ENCODE data around the gene DTL. TPM values are rescaled to one million over a fixed set of nuclear protein-coding genes. Genes with fewer than 3 reads are reported as not detected.
A peak's percentile ranks its signal among the peaks of the same experiment; 100 is the strongest.
"Not testable (repeated sequence)": the region's sequence is repeated elsewhere in the genome, so short reads cannot be mapped to it uniquely, and the experiment has no call there.

Gene DTL, protein sequence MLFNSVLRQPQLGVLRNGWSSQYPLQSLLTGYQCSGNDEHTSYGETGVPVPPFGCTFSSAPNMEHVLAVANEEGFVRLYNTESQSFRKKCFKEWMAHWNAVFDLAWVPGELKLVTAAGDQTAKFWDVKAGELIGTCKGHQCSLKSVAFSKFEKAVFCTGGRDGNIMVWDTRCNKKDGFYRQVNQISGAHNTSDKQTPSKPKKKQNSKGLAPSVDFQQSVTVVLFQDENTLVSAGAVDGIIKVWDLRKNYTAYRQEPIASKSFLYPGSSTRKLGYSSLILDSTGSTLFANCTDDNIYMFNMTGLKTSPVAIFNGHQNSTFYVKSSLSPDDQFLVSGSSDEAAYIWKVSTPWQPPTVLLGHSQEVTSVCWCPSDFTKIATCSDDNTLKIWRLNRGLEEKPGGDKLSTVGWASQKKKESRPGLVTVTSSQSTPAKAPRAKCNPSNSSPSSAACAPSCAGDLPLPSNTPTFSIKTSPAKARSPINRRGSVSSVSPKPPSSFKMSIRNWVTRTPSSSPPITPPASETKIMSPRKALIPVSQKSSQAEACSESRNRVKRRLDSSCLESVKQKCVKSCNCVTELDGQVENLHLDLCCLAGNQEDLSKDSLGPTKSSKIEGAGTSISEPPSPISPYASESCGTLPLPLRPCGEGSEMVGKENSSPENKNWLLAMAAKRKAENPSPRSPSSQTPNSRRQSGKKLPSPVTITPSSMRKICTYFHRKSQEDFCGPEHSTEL
- 22.8 and 23.9 TPM in 2 replicates for total RNA-seq
- long read RNA-seq, full-length matches to known transcripts: 46 of 60 reads
- long read RNA-seq, partial matches to known transcripts: 4 of 60 reads
- long read RNA-seq, other reads (novel, unspliced or antisense): 10 of 60 reads

DNA sequence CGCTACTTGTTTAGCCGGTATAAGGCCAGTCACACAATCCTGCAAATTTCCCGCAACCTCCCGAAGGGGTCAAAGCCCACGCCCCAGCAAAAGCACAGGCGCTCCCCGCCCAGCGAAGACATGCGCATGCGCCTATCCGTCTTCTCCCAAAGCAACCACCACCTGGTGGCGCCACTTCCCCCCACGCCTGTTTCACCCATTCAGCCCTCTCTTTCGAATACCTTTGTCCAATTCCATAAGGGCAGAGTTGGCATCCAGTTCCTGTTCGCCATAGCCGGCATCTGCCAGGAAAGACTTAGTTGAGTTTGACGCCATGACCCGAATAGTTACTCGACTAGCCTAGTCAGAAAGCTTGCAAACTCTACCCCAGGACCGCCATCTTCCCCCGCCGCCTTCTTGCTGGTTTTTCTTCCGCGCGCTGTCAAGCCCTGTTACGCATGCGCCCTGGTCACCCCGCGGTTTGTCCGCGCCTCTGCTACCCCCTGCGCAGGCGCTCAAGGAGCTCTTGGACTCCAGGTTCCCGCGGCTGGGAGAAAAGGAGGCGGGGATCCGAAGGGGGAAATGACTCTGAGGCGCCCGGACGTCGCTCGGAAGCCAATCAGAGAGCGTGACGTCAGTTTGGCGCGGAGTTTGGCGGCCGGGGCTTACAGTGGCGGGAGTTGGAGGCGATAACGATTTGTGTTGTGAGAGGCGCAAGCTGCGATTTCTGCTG is at the start of gene DTL, which contains the start of gene INTS7:
DTL (plus strand) TSS at position 626 of the 712 bp plus-strand sequence. CDS start 143 bp downstream, outside the sequence.
INTS7 (minus strand) TSS at position 435 of the 712 bp plus-strand sequence; CDS start at position 315, 120 bp downstream.
- Mint-ChIP-seq H3K4me3 (ENCODE audit: low read depth) (peak within 1 kb of the TSS; percentile 99), H3K27me3 (no peaks in the 10 kb centered on the region), H3K36me3 (ENCODE audit: insufficient read depth) (peaks cover 8% of the 10 kb centered on the region), H3K9me3 (ENCODE audit: low read depth) (no peaks in the 10 kb centered on the region), H3K4me1 (ENCODE audit: low read depth) (peaks cover 36% of the 10 kb centered on the region), H3K27ac (peak within 1 kb of the TSS; percentile 99)
- TF ChIP-seq, protein P1, sequence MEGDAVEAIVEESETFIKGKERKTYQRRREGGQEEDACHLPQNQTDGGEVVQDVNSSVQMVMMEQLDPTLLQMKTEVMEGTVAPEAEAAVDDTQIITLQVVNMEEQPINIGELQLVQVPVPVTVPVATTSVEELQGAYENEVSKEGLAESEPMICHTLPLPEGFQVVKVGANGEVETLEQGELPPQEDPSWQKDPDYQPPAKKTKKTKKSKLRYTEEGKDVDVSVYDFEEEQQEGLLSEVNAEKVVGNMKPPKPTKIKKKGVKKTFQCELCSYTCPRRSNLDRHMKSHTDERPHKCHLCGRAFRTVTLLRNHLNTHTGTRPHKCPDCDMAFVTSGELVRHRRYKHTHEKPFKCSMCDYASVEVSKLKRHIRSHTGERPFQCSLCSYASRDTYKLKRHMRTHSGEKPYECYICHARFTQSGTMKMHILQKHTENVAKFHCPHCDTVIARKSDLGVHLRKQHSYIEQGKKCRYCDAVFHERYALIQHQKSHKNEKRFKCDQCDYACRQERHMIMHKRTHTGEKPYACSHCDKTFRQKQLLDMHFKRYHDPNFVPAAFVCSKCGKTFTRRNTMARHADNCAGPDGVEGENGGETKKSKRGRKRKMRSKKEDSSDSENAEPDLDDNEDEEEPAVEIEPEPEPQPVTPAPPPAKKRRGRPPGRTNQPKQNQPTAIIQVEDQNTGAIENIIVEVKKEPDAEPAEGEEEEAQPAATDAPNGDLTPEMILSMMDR (IDR thresholded peaks at IDR 0.05; ENCODE audit: unreplicated experiment): peak; percentile 97
- DNase-seq (ENCODE audit: low spot score, unreplicated experiment): peak; percentile 98

DNA sequence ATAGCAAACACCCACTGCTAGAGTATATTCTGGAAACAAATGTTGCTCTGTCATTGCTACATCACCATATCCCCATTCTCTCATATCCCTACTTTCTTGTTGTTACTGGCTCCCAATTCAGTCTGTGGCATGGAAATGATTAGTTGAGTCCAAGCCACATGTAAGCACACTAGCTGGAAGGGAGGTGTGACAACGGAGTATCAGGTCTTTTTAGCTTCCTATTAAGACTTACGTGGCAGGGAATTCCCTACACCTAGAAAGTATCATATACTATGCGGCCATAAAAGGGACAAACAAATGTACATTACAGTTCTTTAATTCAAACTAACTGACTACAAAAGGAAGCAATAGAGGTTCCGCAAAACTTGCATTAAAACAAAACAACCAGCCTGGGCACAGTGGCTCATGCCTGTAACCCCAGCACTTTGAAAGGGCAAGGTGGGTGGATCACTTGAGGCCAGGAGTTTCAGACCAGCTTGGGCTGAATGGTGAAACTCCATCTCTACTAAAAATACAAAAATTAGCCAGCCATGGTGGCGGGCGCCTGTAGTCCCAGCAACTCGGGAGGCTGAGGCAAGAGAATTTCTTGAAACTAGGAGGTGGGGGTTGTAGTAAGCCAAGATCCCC is 48.8 kb upstream of the DTL start:
- H3K36me3 Mint-ChIP-seq (ENCODE audit: insufficient read depth): peaks cover 8% of the 10 kb centered on the region
- H3K27me3 Mint-ChIP-seq: no peaks in the 10 kb centered on the region
- TF ChIP-seq, protein P1 (IDR thresholded peaks at IDR 0.05; ENCODE audit: unreplicated experiment): no peak
- H3K27ac Mint-ChIP-seq: no peak overlapping the region
- H3K4me1 Mint-ChIP-seq (ENCODE audit: low read depth): no peaks in the 10 kb centered on the region
- H3K4me3 Mint-ChIP-seq (ENCODE audit: low read depth): no peak overlapping the region
- no peaks in the 10 kb centered on the region for H3K9me3 Mint-ChIP-seq (ENCODE audit: low read depth)
- DNase-seq (ENCODE audit: low spot score, unreplicated experiment): no peak

DNA sequence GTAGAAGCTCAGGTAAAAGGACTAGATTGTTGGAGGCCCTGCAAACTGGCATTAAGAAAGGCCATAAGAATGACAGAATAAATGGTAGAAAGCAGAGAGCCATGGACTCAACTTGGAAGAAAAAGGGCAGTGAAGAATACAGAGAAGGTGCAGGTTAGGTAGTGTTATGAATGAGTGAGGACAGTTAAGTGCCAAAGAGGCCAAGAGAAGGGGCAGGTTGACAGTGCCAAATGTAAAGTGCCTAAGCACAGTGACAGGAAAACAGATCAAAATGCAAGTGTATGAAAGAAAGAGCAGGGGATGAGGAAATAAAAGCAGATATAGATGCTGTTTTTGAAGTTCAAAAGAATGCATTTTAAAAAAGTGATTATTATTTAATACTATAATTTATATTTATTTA is 43.9 kb upstream of the DTL start:
- H3K9me3 Mint-ChIP-seq (ENCODE audit: low read depth): no peaks in the 10 kb centered on the region
- no peaks in the 10 kb centered on the region for H3K4me1 Mint-ChIP-seq (ENCODE audit: low read depth)
- no peaks in the 10 kb centered on the region for H3K27me3 Mint-ChIP-seq
- TF ChIP-seq, protein P1 (IDR thresholded peaks at IDR 0.05; ENCODE audit: unreplicated experiment): no peak
- peaks cover 12% of the 10 kb centered on the region for H3K36me3 Mint-ChIP-seq (ENCODE audit: insufficient read depth)
- no peak overlapping the region for H3K4me3 Mint-ChIP-seq (ENCODE audit: low read depth)
- H3K27ac Mint-ChIP-seq: no peak overlapping the region
- no peak for DNase-seq (ENCODE audit: low spot score, unreplicated experiment)

DNA sequence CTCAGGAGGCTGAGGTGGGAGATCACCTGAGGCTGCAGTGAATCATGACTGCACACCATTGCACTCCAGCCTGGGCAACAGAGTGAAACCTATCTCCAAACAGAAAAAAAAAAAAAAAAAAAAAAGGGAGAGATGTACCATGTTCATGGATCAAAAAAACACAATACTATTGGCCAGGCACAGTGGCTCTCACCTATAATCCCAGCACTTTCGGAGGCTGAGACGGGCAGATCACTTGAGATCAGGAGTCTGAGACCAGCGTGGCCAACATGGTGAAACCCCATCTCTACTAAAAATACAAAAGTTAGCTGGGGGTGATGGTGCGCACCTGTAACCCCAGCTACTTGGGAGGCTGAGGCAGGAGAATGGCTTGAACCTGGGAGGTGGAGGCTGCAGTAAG is 38.1 kb upstream of the DTL start:
- H3K27me3 Mint-ChIP-seq; DNase-seq (ENCODE audit: low spot score, unreplicated experiment); H3K4me1 Mint-ChIP-seq (ENCODE audit: low read depth); H3K9me3 Mint-ChIP-seq (ENCODE audit: low read depth); H3K27ac Mint-ChIP-seq; H3K4me3 Mint-ChIP-seq (ENCODE audit: low read depth): not testable (repeated sequence)
- peaks cover 40% of the 10 kb centered on the region for H3K36me3 Mint-ChIP-seq (ENCODE audit: insufficient read depth)

DNA sequence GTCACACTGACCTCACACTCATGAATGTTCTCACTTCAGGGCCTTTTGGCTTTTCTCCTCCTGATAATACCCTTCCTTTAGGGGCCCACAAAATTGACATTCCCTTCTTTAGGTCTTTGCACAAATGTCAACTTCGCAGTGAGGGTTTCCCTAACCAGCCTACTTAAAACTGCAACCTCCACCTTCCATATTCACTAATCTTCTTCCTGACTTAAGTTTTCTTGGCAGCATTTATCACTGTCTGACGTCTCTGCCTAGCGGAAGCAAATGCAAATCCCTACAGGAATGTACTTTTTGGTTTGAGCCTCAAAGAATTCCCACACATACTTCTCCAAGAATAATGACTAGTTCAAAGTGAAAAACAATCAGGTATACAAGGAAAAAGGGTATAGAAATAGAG is 33.0 kb upstream of the DTL start:
- peaks cover 4% of the 10 kb centered on the region for H3K9me3 Mint-ChIP-seq (ENCODE audit: low read depth)
- peaks cover 28% of the 10 kb centered on the region for H3K36me3 Mint-ChIP-seq (ENCODE audit: insufficient read depth)
- H3K27me3 Mint-ChIP-seq: no peaks in the 10 kb centered on the region
- no peak overlapping the region for H3K27ac Mint-ChIP-seq
- H3K4me3 Mint-ChIP-seq (ENCODE audit: low read depth): no peak overlapping the region
- no peak for DNase-seq (ENCODE audit: low spot score, unreplicated experiment)
- no peaks in the 10 kb centered on the region for H3K4me1 Mint-ChIP-seq (ENCODE audit: low read depth)
- TF ChIP-seq, protein P1 (IDR thresholded peaks at IDR 0.05; ENCODE audit: unreplicated experiment): no peak

All from progenitor cell of endocrine pancreas (in vitro differentiated cells).